ENCODE measurements around the gene TMEM131L.

Gene TMEM131L

DNA sequence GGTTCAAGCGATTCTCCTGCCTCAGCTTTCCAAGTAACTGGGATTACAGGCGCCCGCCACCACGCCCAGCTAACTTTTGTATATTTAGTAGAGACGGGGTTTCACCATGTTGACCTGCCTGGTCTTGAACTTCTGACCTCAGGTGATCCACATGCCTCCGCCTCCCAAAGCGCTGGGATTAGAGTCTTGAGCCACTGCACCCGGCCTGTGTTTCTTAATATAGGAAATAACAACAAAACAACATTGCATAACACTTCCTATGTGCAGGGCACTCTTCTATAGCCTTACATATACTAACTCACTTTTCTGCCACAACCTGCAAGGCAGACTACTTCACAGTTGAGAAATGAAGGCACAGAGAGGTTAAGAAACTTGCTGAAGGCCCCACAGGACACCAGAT is 12.8 kb upstream of the TMEM131L start:
- no peak for TF ChIP-seq GATA2 (IDR thresholded peaks at IDR 0.05; ENCODE audit: low read depth, low read length)
- no peak for TF ChIP-seq GATA3 (IDR thresholded peaks at IDR 0.05; ENCODE audit: low read depth, low read length)

- TF ChIP-seq GATA2 (IDR thresholded peaks at IDR 0.05; ENCODE audit: low read depth, low read length) = no peak
- no peak for TF ChIP-seq GATA3 (IDR thresholded peaks at IDR 0.05; ENCODE audit: low read depth, low read length)
Measured at GRCh38 chr4:153458969-153459368, 7.2 kb upstream of the TMEM131L start.

- TF ChIP-seq GATA2 (IDR thresholded peaks at IDR 0.05; ENCODE audit: low read depth, low read length) = no peak
- TF ChIP-seq GATA3 (IDR thresholded peaks at IDR 0.05; ENCODE audit: low read depth, low read length) = no peak
Measured at GRCh38 chr4:153464068-153464467, 2.1 kb upstream of the TMEM131L start.

GRCh38 chr4:153465140-153465539 is 1.0 kb upstream of the TMEM131L start:
- no peak for TF ChIP-seq GATA3 (IDR thresholded peaks at IDR 0.05; ENCODE audit: low read depth, low read length)
- TF ChIP-seq GATA2 (IDR thresholded peaks at IDR 0.05; ENCODE audit: low read depth, low read length) = no peak

DNA sequence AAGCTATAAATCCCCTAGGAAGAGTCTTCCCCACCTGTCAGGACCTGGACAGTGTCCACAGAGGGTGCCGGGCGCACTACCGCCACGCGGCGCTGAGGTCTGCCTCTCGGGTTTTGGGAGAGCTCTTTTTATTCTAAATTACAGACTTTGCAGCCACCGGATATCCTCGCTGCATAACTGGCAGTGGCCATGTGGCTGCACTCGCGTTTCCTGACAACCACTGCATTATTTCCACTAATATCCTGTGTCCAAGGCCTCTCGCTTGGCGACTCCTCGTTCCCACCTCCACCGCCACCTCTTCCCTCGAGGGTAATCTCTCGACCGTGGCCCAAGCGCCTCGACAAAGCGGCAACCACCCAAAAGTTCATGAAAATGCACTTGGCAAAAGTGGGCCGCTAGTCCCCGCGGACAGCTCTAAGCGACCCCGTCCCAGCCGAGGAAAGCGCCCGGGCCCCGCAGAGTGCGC is 512 bp upstream of the TMEM131L start:
- TF ChIP-seq GATA2 (IDR thresholded peaks at IDR 0.05; ENCODE audit: low read depth, low read length) = no peak
- TF ChIP-seq GATA3 (IDR thresholded peaks at IDR 0.05; ENCODE audit: low read depth, low read length) = no peak

DNA sequence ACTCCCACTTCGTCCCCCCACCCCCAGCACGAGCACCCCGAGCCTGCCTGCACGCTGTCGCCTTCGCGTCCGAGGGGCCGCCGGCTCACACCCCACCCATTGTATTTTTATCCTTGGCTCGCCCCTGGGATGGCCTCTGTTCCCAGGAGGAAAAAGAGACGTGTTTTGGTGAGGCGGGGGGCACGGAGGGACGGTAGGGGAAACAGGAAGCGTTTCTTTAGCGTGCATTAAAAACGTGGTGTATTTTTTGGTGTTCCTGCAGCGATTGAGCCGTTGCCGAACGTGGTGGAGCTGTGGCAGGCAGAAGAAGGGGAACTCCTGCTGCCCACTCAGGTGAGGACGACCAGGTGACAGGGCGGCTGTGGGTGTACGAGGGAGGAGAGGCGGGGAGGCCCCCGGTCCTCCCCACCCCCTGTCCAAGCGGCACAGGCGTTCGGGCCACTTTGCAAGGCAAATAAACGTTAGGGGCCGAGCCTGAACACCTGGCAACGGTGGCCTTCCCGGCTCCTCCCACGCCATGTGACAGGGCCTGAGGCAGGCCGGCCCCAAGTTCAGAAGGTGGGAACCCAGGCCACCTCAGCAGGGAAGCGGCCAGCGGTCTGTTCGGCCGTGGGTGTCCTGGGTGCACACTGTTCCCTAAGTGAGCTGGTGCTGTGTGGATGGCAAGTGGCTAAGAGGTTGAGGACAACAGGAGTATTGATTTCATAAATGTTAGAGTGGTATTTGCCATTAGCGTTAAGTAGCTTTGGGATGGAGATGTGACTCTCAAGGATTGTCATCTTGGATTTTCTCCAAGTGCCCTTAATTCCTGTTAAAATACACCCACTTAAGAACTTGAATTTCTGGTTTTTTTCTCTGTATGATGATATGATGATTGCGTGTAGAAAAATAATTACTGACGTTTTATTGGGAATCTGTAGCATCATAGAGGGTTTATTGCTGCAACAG is 1.1 kb downstream of the TMEM131L start:
- TF ChIP-seq GATA3 (IDR thresholded peaks at IDR 0.05; ENCODE audit: low read depth, low read length) (no peak), GATA2 (IDR thresholded peaks at IDR 0.05; ENCODE audit: low read depth, low read length) (no peak)

- TF ChIP-seq GATA2 (IDR thresholded peaks at IDR 0.05; ENCODE audit: low read depth, low read length) (no peak), GATA3 (IDR thresholded peaks at IDR 0.05; ENCODE audit: low read depth, low read length) (no peak)
Measured at GRCh38 chr4:153467897-153468262, 1.7 kb downstream of the TMEM131L start.

DNA sequence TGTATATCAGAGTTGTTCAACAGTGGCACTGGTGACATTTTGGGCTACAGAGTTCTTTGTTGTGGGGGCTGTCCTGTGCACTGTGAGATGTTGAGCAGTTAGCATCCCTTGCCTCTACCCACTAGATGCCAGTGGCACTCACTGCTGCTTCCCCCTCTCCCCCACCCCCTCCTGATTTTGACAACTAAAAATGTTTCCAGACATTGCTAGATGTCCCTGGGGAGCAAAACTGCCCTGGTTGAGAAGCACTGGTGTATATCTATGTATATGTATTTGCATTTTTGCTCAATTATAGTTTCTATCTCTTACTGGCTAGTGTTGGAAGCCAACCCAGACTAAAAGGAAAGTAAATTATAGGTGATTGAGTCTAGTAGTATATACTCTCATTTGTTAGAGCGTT is 2.4 kb downstream of the TMEM131L start:
- TF ChIP-seq GATA2 (IDR thresholded peaks at IDR 0.05; ENCODE audit: low read depth, low read length) (no peak), GATA3 (IDR thresholded peaks at IDR 0.05; ENCODE audit: low read depth, low read length) (no peak)

DNA sequence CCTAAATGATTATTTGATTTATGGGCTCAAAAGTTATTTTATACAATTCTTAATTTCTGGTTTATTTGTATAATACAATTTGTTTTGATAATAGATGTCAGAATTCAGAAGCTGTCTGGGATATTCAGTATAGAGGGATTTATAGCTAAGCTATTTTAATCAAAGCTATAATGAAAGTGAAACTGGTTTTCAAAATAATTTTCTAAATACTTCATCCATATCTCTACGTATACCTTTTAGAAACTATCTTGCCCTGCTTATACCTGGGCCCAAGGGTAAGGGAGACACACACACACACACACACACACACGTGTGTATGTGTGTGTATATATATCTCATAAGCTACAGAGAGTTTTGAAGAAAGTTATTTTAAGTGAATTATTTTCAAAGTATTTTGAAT is 2.9 kb downstream of the TMEM131L start:
- no peak for TF ChIP-seq GATA2 (IDR thresholded peaks at IDR 0.05; ENCODE audit: low read depth, low read length)
- TF ChIP-seq GATA3 (IDR thresholded peaks at IDR 0.05; ENCODE audit: low read depth, low read length) = no peak

- no peak for TF ChIP-seq GATA3 (IDR thresholded peaks at IDR 0.05; ENCODE audit: low read depth, low read length)
- no peak for TF ChIP-seq GATA2 (IDR thresholded peaks at IDR 0.05; ENCODE audit: low read depth, low read length)
Measured at GRCh38 chr4:153471698-153472093, 5.5 kb downstream of the TMEM131L start.

DNA sequence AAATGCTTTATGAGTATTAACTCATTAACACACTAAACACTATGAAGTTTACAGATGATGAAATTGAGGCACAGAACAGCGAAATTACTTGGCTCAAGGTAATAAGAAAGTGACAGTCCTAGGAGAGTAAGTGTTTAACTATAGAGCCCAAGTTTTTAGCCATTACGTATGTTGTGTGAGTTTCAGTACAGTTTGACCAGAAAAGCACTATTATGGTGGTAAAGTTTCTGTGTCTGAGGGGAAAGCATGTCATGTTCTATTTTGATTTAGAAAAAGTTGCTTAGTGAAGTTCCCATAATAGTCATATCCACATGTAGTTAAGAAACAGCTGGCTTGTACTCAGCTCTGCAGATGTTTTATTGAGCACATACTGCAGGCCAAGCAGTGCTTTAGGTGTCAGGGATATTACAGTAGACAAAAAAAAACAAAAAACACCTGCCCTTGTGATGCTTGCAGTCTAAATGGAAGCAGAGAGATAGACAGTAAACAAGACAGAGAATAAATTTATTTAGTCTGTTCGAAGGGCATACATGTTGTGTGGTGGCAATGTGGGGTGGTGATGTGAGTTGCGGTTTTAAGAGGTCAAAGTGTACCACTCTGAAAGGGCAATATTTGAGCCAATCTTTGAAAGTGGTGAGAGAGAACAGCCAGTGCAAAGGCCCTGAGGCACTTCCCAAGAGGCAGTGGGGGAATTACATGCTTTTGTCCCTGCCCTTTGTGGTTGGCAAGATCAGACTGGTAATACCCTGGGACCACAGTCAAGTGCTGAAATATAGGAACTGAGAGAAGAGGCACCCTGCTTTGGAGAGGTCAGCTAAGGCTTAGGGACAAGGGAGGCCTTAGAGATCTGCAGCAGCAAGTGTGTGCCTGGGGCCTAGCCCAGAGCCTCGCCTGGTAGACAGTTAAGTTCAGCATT is 6.2 kb downstream of the TMEM131L start:
- no peak for TF ChIP-seq GATA3 (IDR thresholded peaks at IDR 0.05; ENCODE audit: low read depth, low read length)
- no peak for TF ChIP-seq GATA2 (IDR thresholded peaks at IDR 0.05; ENCODE audit: low read depth, low read length)

DNA sequence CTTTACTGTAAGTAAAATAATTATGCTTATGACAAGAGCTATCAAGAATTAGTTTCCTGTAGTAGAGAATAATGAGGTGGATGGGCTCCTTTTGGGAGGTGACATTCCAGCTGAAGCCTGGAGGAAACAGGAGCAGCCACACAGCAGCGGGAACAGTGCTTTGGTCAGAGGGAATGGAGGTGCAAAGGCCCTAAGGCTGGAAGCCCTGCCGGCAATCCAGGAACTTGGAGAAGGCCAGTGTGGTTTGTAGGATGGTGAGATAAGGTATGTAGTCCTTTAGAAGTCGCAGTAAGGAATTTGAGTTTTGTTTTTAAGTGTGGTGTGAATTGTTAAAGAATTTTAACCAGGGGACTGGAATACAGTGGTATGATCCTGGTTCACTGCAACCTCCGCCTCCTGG is 8.1 kb downstream of the TMEM131L start:
- TF ChIP-seq GATA3 (IDR thresholded peaks at IDR 0.05; ENCODE audit: low read depth, low read length) (no peak), GATA2 (IDR thresholded peaks at IDR 0.05; ENCODE audit: low read depth, low read length) (no peak)

DNA sequence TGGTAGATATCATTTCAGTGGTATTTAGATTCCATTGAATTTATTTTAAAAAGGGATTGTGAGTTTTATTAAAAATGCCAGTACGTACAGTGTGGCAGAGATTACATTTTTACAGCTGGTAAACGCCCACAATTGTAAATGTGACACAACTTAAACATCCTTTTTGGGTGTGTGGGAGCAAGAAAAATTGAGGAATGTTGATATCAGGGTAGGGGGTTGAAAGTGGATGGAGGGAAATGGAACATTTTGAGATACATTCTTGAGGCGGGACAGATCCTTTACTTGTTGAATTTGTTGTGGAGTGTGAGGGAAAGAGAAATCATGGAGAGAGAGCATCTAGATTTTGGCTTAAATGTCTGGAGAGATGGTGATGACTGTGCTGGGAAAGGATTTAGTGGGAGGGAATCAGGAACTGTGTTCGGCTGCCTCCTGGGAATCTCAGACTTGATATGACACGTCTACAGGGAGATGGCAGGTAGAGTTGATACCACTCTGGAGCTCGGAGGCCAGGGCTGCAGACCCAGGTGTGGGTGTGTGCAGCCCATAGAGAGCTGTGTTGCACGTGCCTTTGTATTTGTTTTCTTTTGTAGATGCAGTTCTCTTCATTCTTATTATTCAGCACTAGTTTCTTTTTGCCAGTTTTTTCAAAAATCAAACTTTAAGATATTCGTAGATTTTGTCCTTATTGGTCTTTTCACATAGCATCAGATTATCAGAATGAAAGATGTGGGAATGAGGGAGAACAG is 10.8 kb downstream of the TMEM131L start:
- no peak for TF ChIP-seq GATA3 (IDR thresholded peaks at IDR 0.05; ENCODE audit: low read depth, low read length)
- TF ChIP-seq GATA2 (IDR thresholded peaks at IDR 0.05; ENCODE audit: low read depth, low read length) = no peak

GRCh38 chr4:153479101-153479500 is 12.9 kb downstream of the TMEM131L start:
- TF ChIP-seq GATA3 (IDR thresholded peaks at IDR 0.05; ENCODE audit: low read depth, low read length) (no peak), GATA2 (IDR thresholded peaks at IDR 0.05; ENCODE audit: low read depth, low read length) (no peak)
